Heart left ventricle (tissue), 13 donors: ENCODE results near the gene MEF2A.

Source experiments
- CTCF ChIP-seq, 12 donors: fragments of 200-600 bp; sonication (generic) in 4 of 12; IDR thresholded peaks; one replicate each; pipeline versions ENCODE4 v1.5.0 to v1.8.0; 2018 to 2022; ENCODE audit warnings: antibody characterized with exemption in 12 of 12, mild to moderate bottlenecking in 5 of 12
- POLR2A ChIP-seq, 2 donors: fragments of 450-650 bp; IDR thresholded peaks; one replicate each; pipeline ENCODE4 v1.6.1; 2017; ENCODE audit warnings: antibody characterized with exemption in 2 of 2, mild to moderate bottlenecking in 2 of 2, moderate library complexity in 2 of 2
- donor health status: ischemic (EF 13 %, LVEDD 7.1; RV severe dilation, severe dysfunction).
- donor health status: DM: no; HTN: yes; CAD: no.
- donor health status: DM: no; HTN: no; CAD: no.
- donor health status: ischemic (EF 25% LVEDD 6.9; RV normal size, moderate dysfunction).
- donor health status: ischemic (EF 25% LVEDD 5.7; RV mildly dilated, moderate dysfunction).
- donor health status: ischemic (EF 35%, LVEDD 5.7; RV mildly dilated, moderate dysfunction).
- donor health status: nonischemic (EF 11% LVEDD 7.7; RV severe dilation, severe dysfunction).
- donor health status: DM: yes; HTN: yes; CAD: no.
- donor health status: PGD.
- donor health status: ischemic (EF 29% LVEDD 5.4; RV normal size, mild dysfunction).
- donor health status: nonischemic (EF 23%, LVEDD 6.1; RV moderate dilation, normal function).

- TF ChIP-seq CTCF (IDR thresholded peaks at IDR 0.05) = no peak
- no peak for TF ChIP-seq POLR2A (IDR thresholded peaks at IDR 0.05)
Measured at GRCh38 chr15:99764522-99764921, 198.7 kb downstream of the MEF2A start.
